ENCODE measurements around the gene BORCS6. TPM values are rescaled to one million over a fixed set of nuclear protein-coding genes. Genes with fewer than 3 reads are reported as not detected.

BORCS6 gene
- total and polyA plus RNA-seq, 9 of the 15 experiments (the other 6 are each of a cell fraction or from before 2014, with no cell fraction given): 0.01 to 7.4 (median 2.3) TPM

DNA sequence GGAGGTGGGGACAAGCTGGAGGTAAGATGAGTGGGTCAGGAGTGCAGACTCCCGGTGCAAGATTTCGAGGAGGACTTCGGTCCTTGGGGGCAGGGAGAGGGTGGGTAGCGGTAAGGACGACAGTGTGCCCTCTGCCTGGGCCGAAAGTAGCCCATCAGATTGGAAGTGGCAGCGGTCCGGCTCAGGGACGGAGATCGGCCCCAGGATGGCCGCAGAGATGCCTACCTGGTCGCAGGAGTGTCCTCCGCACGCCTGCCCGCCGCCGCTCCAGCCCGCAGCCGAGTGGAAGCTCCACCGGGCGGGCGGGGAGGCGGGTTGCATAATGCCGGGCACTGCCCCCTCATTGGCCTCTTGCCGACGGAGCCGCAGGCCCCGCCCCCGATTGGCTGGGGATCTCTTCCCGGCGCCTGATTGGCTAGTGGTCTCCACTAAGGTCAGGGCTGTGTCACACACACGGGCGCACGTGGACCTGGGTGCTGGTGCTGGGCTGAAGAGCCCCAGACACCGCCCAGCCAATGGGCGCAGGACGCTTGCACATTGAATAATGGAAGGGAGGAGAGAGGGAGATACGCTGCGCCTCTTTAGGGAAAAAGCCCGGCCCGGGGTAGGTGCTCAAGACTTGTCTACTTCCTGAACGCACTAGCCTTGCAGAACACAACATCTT, 37.7 kb downstream of the BORCS6 start, which contains the start of gene PER1 (continued):
- TF ChIP-seq, protein P1, sequence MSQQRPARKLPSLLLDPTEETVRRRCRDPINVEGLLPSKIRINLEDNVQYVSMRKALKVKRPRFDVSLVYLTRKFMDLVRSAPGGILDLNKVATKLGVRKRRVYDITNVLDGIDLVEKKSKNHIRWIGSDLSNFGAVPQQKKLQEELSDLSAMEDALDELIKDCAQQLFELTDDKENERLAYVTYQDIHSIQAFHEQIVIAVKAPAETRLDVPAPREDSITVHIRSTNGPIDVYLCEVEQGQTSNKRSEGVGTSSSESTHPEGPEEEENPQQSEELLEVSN (IDR thresholded peaks at IDR 0.05; ENCODE audit: borderline replicate concordance in 1 of 2, extremely low read depth in 1 of 2, insufficient read depth in 1 of 2, insufficient read length in 1 of 2, low read depth in 1 of 2, low read length in 1 of 2, poor library complexity in 1 of 2, severe bottlenecking in 1 of 2): peak; percentile 59 to 77
- TF ChIP-seq BCOR (IDR thresholded peaks at IDR 0.05) (no peak), CHD4 (IDR thresholded peaks at IDR 0.05; ENCODE audit: insufficient read depth, insufficient replicate concordance, low read depth, low read length, poor library complexity, severe bottlenecking) (no peak), ZBTB8A (IDR thresholded peaks at IDR 0.05; ENCODE audit: partially characterized antibody) (no peak), FOXK1 (CRISPR knock-in tag; IDR thresholded peaks at IDR 0.05; ENCODE audit: borderline replicate concordance) (0 out of 2 replicates have a peak, but pooled peaks have one; percentile 57), ZNF274 (IDR thresholded peaks at IDR 0.05; ENCODE audit: borderline replicate concordance, low read depth, low read length) (no peak), TAL1 (IDR thresholded peaks at IDR 0.05) (no peak), ZFP1 (CRISPR knock-in tag; IDR thresholded peaks at IDR 0.05) (no peak), MEF2D (tag; conservative IDR thresholded peaks at IDR 0.05; ENCODE audit: low read depth) (no peak), CBX2 (IDR thresholded peaks at IDR 0.05; ENCODE audit: insufficient read depth, low read length, poor library complexity, severe bottlenecking) (no peak), TEAD1 (CRISPR knock-in tag; IDR thresholded peaks at IDR 0.05) (no peak), ZBTB26 (CRISPR knock-in tag; IDR thresholded peaks at IDR 0.05) (no peak), ZSCAN29 (IDR thresholded peaks at IDR 0.05) (no peak), GABPB1 (CRISPR knock-in tag; IDR thresholded peaks at IDR 0.05) (0 out of 2 replicates have a peak, but pooled peaks have one; percentile 39), RBM17 (IDR thresholded peaks at IDR 0.05; ENCODE audit: borderline replicate concordance, low read depth, low read length) (no peak), ASH1L (IDR thresholded peaks at IDR 0.05; ENCODE audit: borderline replicate concordance, low read depth, partially characterized antibody) (no peak), RB1 (IDR thresholded peaks at IDR 0.05; ENCODE audit: low read depth) (no peak), POLR3G (IDR thresholded peaks at IDR 0.05; ENCODE audit: extremely low read depth, insufficient read length, insufficient replicate concordance) (no peak), ETV5 (CRISPR knock-in tag; IDR thresholded peaks at IDR 0.05; ENCODE audit: low read depth) (no peak), MBD1 (CRISPR knock-in tag; IDR thresholded peaks at IDR 0.05) (no peak)
- TF ChIP-seq, protein P2, sequence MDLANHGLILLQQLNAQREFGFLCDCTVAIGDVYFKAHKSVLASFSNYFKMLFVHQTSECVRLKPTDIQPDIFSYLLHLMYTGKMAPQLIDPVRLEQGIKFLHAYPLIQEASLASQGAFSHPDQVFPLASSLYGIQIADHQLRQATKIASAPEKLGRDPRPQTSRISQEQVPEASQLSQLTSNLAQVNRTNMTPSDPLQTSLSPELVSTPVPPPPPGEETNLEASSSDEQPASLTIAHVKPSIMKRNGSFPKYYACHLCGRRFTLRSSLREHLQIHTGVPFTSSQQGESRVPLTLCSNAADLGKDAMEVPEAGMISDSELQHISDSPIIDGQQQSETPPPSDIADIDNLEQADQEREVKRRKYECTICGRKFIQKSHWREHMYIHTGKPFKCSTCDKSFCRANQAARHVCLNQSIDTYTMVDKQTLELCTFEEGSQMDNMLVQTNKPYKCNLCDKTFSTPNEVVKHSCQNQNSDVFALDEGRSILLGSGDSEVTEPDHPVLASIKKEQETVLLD (IDR thresholded peaks at IDR 0.05): no peak
